Measurements from ENCODE around the gene RGS17.
"Not testable (repeated sequence)": the region's sequence is repeated elsewhere in the genome, so short reads cannot be mapped to it uniquely, and the experiment has no call there.

Gene RGS17

DNA sequence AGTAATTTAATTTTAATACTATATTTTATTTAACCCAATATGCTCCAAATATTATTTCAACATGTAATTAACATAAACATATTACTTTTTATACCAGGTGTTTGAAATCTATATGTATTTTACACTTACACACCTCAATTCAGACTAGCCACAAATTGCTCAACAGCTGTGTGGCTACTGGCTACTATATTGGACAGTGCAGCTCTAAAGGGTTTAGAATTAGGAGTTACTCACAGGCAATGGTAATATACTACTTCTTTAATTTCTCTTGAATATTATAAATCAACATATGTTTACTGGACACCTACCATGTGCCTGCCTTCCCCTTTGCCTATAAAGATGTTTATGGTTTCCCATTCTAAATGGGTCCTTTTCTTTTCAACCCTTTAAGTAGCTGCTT lies 130.8 kb downstream of the RGS17 start:
- TF ChIP-seq, protein P1, sequence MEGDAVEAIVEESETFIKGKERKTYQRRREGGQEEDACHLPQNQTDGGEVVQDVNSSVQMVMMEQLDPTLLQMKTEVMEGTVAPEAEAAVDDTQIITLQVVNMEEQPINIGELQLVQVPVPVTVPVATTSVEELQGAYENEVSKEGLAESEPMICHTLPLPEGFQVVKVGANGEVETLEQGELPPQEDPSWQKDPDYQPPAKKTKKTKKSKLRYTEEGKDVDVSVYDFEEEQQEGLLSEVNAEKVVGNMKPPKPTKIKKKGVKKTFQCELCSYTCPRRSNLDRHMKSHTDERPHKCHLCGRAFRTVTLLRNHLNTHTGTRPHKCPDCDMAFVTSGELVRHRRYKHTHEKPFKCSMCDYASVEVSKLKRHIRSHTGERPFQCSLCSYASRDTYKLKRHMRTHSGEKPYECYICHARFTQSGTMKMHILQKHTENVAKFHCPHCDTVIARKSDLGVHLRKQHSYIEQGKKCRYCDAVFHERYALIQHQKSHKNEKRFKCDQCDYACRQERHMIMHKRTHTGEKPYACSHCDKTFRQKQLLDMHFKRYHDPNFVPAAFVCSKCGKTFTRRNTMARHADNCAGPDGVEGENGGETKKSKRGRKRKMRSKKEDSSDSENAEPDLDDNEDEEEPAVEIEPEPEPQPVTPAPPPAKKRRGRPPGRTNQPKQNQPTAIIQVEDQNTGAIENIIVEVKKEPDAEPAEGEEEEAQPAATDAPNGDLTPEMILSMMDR (IDR thresholded peaks at IDR 0.05; ENCODE audit: low read depth, low read length, missing control alignments) = no peak
- no peak overlapping the region; the same call in 1 of the 2 replicates for H3K4me3 ChIP-seq (ENCODE audit: low read depth, low read length)
- no peak for DNase-seq (ENCODE audit: low read depth)

DNA sequence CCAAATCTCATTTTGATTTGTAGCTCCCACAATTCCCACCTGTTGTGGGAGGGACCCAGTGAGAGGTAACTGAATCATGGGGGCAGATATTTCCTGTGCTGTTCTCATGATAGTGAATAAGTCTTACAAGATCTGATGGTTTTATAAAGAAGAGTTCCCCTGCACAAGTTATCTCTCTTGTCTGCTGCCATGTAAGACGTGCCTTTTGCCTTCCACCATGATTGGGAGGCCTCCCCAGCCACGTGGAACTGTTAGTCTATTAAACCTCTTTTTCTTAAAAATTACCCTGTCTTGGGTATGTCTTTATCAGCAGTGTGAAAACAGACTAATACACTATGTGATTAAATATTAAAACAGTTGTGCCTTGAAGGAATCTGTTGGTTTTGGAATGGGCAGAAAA lies 131.5 kb downstream of the RGS17 start:
- not testable (repeated sequence) for H3K4me3 ChIP-seq (ENCODE audit: low read depth, low read length); DNase-seq (ENCODE audit: low read depth)

DNA sequence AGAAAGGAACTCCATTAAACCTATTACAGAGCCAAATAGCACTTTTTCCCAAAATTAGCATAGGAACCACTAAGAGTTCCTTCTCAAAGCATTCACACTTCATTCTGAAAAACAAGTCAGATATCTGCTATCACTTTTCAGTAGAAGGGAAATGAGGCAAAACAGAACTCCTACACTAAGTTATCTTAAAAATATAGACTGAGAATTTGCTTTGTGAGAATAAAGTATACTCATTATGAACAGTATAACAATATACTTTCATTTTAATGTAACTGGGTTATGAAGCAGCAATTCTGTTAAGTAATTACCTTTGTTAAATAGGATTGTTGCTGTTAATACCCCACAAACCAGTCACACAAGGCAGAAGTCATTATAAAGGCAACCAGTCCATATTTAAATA lies 137.2 kb downstream of the RGS17 start:
- TF ChIP-seq, protein P1 (IDR thresholded peaks at IDR 0.05; ENCODE audit: low read depth, low read length, missing control alignments) = no peak
- no peak overlapping the region for H3K4me3 ChIP-seq (ENCODE audit: low read depth, low read length)
- DNase-seq (ENCODE audit: low read depth) = no peak

DNA sequence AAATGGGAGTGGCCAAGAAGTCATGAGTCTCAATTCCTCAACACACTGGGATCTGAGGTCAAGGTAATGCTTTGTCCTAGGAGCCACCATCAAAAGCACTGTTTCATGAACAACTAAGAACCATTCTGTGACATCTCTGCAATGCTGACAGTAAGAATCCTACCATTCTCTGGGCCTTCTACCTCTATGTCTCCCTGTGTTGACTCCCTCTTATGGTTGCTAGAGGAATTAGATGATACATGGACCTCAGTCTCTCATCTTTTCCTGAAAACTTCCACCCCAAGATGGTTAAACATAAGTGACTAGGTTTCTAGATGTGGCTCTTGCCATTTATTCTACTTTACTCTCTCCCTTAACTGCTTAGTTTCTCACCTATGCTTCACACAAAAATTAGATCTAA lies 137.7 kb downstream of the RGS17 start:
- DNase-seq (ENCODE audit: low read depth) = no peak
- H3K4me3 ChIP-seq (ENCODE audit: low read depth, low read length) = no peak overlapping the region
- TF ChIP-seq, protein P1 (IDR thresholded peaks at IDR 0.05; ENCODE audit: low read depth, low read length, missing control alignments) = peak; percentile 10

DNA sequence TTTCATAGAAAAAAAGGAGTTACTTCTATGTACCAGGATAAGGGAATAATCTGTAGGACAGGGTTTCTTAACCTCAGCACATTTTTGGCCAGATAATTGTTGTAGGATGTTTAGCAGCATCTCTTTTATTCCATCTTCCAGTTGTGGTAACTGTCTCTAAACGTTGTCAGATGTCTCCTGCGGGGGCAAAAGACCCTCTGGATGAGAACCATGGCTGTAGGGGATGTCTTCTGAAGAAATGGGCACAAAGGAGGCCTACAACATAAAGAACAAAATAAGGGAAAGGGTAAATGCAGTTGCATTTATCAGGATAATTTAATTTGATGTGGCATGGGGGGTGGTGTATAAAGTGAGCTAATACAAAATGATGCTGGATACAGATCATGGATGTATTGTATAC lies 144.1 kb downstream of the RGS17 start:
- DNase-seq (ENCODE audit: low read depth) = no peak
- no peak overlapping the region for H3K4me3 ChIP-seq (ENCODE audit: low read depth, low read length)
- TF ChIP-seq, protein P1 (IDR thresholded peaks at IDR 0.05; ENCODE audit: low read depth, low read length, missing control alignments) = no peak

DNA sequence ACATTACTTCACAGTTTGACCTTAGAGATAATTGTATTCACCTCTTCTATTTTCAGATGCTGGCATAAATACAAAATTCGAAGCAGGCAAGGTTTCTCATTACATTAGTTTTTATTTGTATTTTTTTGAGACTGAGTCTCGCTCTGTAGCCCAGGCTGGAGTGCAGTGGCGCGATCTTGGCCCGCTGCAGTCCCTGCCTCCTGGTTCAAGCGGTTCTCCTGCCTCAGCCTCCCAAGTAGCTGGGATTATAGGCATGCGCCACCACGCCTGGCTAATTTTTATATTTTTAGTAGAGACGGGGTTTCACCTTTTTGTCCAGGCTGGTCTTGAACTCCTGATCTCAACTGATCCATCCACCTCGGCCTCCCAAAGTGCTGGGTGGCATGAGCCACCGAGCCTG lies 145.8 kb downstream of the RGS17 start:
- H3K4me3 ChIP-seq (ENCODE audit: low read depth, low read length) = peak overlapping the region; percentile 71
- not testable (repeated sequence) for DNase-seq (ENCODE audit: low read depth)

DNA sequence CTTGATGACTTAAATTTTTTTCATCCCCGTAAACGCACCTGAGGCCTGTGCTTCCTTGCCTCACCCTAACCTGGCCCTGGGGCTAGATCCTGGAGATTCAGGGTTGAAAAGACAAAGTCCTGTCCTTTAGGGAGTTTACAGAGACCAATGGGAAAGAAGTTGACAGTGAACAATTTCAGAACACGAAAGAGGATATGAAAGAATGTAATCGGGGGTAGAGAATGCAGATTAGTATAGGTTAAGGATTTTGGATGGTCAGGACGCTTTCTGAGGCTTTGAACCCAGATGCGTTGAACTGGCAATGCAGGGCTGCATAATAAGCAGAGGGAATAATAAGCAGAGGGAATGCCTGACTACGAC lies 146.6 kb downstream of the RGS17 start:
- DNase-seq (ENCODE audit: low read depth) = peak; percentile 43
- H3K4me3 ChIP-seq (ENCODE audit: low read depth, low read length) = peak overlapping the region; percentile 71
- TF ChIP-seq, protein P1 (IDR thresholded peaks at IDR 0.05; ENCODE audit: low read depth, low read length, missing control alignments) = no peak

DNA sequence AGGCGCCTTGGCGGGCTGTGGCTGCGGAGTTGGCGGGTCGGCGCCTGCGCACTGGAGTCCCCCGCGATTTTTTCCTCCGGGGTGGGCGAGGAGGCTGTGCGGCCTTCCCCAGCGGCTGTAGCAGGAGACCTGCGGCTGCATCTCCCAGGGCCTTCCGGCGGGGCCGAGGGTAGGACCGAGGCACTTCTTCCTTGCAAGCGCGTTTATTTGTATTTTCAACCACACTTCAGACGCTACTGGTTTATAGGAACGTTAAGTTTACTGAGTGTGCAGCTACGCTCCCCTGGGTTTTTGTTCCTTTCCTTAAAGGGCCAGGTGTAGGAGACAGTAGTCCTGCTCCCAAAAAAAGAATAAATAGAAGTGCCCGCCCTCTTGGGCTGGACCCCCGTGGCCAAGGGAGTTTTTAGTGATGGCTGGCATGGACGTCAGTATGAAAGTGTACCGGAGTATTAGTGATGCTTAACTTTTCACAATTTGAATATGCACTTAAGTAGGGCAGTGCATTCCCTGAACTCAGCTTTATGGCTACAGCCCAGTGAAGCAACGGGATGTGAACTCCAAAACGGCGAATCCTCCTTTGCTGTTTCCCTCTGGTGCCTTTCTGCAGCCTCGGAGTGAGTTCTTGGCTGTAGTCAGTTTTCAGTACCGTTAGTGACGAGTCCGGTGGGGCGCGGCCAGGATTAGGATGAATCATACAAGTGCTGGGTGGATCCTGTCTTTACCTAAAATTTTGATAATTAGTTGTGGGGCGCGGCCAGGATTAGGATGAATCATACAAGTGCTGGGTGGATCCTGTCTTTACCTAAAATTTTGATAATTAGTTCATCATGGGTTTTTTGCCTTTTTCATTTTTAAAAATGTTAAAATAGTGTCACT lies 147.2 kb downstream of the RGS17 start:
- DNase-seq (ENCODE audit: low read depth) = peak; percentile 36
- TF ChIP-seq, protein P1 (IDR thresholded peaks at IDR 0.05; ENCODE audit: low read depth, low read length, missing control alignments) = no peak
- peak overlapping the region; percentile 71 for H3K4me3 ChIP-seq (ENCODE audit: low read depth, low read length)
